ENCODE measurements around the gene GALNT16. TPM values are rescaled to one million over a fixed set of nuclear protein-coding genes. Genes with fewer than 3 reads are reported as not detected.

The GALNT16 gene
- total RNA-seq, 4 donors from 2014 or later = 2.1 to 4.6 (median 3.4) TPM

DNA sequence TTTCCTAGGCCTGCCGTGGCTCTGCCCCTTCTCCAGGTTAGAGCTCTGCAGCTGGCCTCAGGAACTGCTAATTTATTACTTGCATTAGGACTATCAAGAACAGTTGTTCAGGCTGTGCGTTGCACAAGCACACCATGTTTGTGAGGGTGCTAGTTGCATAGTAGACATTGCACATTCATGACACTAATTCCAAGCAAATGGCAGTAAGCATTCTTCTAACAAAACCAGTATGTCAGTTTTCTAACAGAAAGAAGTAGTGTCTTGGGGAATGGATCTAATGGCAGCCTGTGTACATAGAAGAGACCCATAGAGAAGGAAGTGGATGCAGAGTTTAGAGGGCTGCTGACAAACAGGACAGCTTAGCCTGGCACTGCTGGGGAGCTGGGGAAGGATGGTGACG is 84.2 kb downstream of the GALNT16 start:
- TF ChIP-seq EP300 (IDR thresholded peaks at IDR 0.05) = no peak
- TF ChIP-seq POLR2A (IDR thresholded peaks at IDR 0.05) = no peak
- TF ChIP-seq, protein P1, sequence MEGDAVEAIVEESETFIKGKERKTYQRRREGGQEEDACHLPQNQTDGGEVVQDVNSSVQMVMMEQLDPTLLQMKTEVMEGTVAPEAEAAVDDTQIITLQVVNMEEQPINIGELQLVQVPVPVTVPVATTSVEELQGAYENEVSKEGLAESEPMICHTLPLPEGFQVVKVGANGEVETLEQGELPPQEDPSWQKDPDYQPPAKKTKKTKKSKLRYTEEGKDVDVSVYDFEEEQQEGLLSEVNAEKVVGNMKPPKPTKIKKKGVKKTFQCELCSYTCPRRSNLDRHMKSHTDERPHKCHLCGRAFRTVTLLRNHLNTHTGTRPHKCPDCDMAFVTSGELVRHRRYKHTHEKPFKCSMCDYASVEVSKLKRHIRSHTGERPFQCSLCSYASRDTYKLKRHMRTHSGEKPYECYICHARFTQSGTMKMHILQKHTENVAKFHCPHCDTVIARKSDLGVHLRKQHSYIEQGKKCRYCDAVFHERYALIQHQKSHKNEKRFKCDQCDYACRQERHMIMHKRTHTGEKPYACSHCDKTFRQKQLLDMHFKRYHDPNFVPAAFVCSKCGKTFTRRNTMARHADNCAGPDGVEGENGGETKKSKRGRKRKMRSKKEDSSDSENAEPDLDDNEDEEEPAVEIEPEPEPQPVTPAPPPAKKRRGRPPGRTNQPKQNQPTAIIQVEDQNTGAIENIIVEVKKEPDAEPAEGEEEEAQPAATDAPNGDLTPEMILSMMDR (IDR thresholded peaks at IDR 0.05) = no peak
- no peak for TF ChIP-seq POLR2AphosphoS5 (IDR thresholded peaks at IDR 0.05)
- DNase-seq (ENCODE audit: low spot score in 2 of 2) = no peak
- no peaks in the 10 kb centered on the region for H3K36me3 ChIP-seq
- 76% methylated on average over 3 of the region's 3 CpGs for WGBS
- no peaks in the 10 kb centered on the region for H3K27me3 ChIP-seq
- peaks cover 11% of the 10 kb centered on the region for H3K4me1 ChIP-seq
- H3K4me3 ChIP-seq = no peak overlapping the region
- no peaks in the 10 kb centered on the region for H3K9me3 ChIP-seq
- H3K27ac ChIP-seq = no peak overlapping the region

DNA sequence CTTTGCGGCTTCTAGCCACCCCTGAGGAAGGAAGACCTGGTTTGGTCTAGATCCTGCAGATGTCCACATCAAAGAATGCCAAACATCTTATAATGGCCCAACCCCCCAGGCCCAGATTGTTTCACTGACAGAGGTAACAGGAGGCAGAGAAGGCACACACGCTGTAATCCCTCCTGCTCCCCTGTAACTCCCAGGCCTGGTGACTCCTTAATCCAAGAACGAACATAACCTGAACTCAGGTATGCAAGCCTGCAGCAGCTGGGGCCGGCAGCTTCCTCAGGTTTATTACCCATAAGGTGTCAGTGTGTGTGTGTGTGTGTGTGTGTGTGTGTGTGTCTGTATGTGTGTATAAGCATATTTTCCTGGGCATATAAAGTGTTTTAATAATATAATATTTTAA is 85.4 kb downstream of the GALNT16 start:
- H3K27me3 ChIP-seq = no peaks in the 10 kb centered on the region
- H3K4me1 ChIP-seq = peaks cover 11% of the 10 kb centered on the region
- TF ChIP-seq, protein P1 (IDR thresholded peaks at IDR 0.05) = no peak
- TF ChIP-seq POLR2AphosphoS5 (IDR thresholded peaks at IDR 0.05) = no peak
- H3K27ac ChIP-seq = no peak overlapping the region
- no peaks in the 10 kb centered on the region for H3K36me3 ChIP-seq
- no peaks in the 10 kb centered on the region for H3K9me3 ChIP-seq
- H3K4me3 ChIP-seq = no peak overlapping the region
- no peak for DNase-seq (ENCODE audit: low spot score in 2 of 2)
- WGBS = 76% methylated on average over 4 of the region's 4 CpGs

DNA sequence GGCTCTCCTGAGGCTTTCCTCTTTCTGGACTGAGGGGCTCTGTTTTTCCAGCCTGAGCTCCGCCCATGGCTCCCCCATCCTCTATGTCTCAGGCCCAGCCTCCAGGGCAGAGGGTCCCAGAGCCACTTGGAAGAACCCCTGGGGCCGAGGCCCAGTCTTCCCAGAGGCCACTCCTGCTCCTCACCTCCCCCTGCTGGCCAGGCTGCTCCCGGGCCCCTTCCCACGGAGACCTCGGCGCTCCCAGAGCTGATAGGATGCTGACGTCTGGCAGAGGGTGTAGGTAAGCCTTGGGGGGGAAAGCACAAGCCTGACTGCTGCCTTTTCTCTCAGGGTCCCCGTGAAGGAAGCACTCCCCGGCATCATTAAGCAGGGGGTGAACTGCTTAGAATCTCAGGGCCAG is 86.8 kb downstream of the GALNT16 start:
- no peak for TF ChIP-seq POLR2AphosphoS5 (IDR thresholded peaks at IDR 0.05)
- TF ChIP-seq, protein P1 (IDR thresholded peaks at IDR 0.05) = peak in 1 of 2 donors; percentile 36
- DNase-seq (ENCODE audit: low spot score in 2 of 2) = no peak
- no peaks in the 10 kb centered on the region for H3K36me3 ChIP-seq
- H3K4me3 ChIP-seq = no peak overlapping the region
- H3K4me1 ChIP-seq = peaks cover 14% of the 10 kb centered on the region
- no peaks in the 10 kb centered on the region for H3K27me3 ChIP-seq
- WGBS = 79% methylated on average over 8 of the region's 9 CpGs
- no peaks in the 10 kb centered on the region for H3K9me3 ChIP-seq
- no peak overlapping the region for H3K27ac ChIP-seq

DNA sequence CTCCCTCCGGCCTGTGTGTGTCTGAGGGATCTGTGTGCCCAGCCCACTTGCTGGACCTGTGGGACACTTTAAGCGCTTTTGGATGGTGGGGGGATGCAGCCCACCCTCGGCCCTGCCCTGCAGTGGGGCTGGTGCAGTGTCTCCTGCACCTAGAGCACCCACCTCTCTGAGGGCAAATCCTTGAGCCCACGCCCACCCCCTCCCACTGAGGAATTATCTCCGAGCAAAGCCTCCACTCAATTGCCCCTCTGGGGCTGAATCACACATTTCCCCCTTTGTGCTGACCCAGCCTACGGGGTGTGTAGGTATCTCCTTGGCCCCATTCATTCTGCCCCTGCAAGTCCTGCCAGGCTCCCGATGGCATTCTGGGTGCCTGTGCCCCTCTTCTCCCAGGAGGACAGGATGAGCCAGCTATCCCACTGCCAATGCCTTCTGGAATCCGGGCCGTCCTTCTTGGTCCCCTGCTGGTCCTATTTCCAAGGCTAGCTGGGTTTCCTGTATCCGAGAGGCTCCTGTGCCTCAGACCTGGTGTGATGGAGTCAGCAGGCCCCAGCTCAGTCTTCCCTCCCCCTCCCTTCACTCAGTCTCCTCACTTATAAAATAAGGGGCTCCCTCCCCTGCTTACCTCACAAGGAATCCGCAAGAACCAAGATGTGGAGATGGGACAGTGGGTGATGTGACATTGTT is 89.3 kb downstream of the GALNT16 start:
- no peaks in the 10 kb centered on the region for H3K36me3 ChIP-seq
- H3K4me3 ChIP-seq = no peak overlapping the region
- H3K27me3 ChIP-seq = no peaks in the 10 kb centered on the region
- 89% methylated on average over 11 of the region's 11 CpGs for WGBS
- peaks cover 3% of the 10 kb centered on the region for H3K4me1 ChIP-seq
- H3K9me3 ChIP-seq = no peaks in the 10 kb centered on the region
- H3K27ac ChIP-seq = no peak overlapping the region
- no peak for TF ChIP-seq POLR2AphosphoS5 (IDR thresholded peaks at IDR 0.05)
- no peak for TF ChIP-seq EP300 (IDR thresholded peaks at IDR 0.05)
- no peak for TF ChIP-seq POLR2A (IDR thresholded peaks at IDR 0.05)
- TF ChIP-seq, protein P1 (IDR thresholded peaks at IDR 0.05) = no peak
- no peak for DNase-seq (ENCODE audit: low spot score in 2 of 2)

DNA sequence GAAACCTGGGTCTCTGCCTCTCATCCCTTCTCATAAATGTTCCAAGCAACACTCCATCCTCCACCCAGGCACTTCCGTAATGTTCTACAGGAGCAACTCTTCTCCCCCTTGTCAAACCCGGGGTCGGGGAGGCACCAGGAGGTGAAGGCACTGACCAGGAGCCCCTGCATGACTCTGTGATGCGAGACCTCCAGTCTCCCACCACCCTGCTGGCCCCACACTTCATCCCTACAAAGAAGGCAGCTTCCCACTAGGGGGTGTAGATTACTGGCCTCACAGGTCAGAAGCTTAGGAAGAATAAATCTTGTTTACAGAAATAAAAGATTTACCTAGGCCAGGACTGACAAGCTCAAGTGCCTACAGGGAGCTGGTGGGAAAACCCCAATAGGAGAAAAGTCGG is 90.9 kb downstream of the GALNT16 start:
- no peak for DNase-seq (ENCODE audit: low spot score in 2 of 2)
- WGBS = 83% methylated on average over 5 of the region's 5 CpGs
- Histone ChIP-seq H3K4me1 (peaks cover 19% of the 10 kb centered on the region), H3K9me3 (no peaks in the 10 kb centered on the region), H3K27ac (no peak overlapping the region), H3K36me3 (no peaks in the 10 kb centered on the region), H3K27me3 (no peaks in the 10 kb centered on the region), H3K4me3 (no peak overlapping the region)
- no peak for TF ChIP-seq EP300 (IDR thresholded peaks at IDR 0.05)
- TF ChIP-seq, protein P1 (IDR thresholded peaks at IDR 0.05) = no peak
- no peak for TF ChIP-seq POLR2A (IDR thresholded peaks at IDR 0.05)
- TF ChIP-seq POLR2AphosphoS5 (IDR thresholded peaks at IDR 0.05) = no peak

All from suprapubic skin (tissue), 4 donors.